Osteoblast (primary cell): ENCODE measurements around the gene BTBD18. TPM values are rescaled to one million over a fixed set of nuclear protein-coding genes. Genes with fewer than 3 reads are reported as not detected.
"Not testable (repeated sequence)": the region's sequence is repeated elsewhere in the genome, so short reads cannot be mapped to it uniquely, and the experiment has no call there.

Experiments used
- DNase-seq: peaks from one replicate; pipeline ENCODE4 v3.0.0; 2011; ENCODE audit warnings: low spot score, mixed read lengths; ENCODE audit not compliant: insufficient read length; ENCODE audit errors: missing footprints
- H2AFZ ChIP-seq: 2 replicates; pipeline ENCODE4 v1.6.0; 2011; ENCODE audit warnings: mild to moderate bottlenecking, low read length
- H3K27ac ChIP-seq: 2 replicates; pipeline ENCODE4 v1.5.1; 2011; ENCODE audit warnings: mild to moderate bottlenecking, low read depth, low read length, moderate library complexity
- H3K27me3 ChIP-seq: 2 replicates; pipeline ENCODE4 v1.6.0; 2012; ENCODE audit warnings: mild to moderate bottlenecking, control low read depth, inconsistent platforms, low read length, moderate library complexity; ENCODE audit not compliant: insufficient read depth
- H3K36me3 ChIP-seq: 2 replicates; pipeline ENCODE4 v1.5.1; 2011; ENCODE audit warnings: mild to moderate bottlenecking, low read length, control low read depth, moderate library complexity; ENCODE audit not compliant: insufficient read depth
- H3K4me1 ChIP-seq: 2 replicates; pipeline ENCODE4 v1.5.1; 2011; ENCODE audit warnings: mild to moderate bottlenecking, low read length, control low read depth, moderate library complexity; ENCODE audit not compliant: insufficient read depth
- H3K4me2 ChIP-seq: 2 replicates; pipeline ENCODE4 v1.6.0; 2011; ENCODE audit warnings: mild to moderate bottlenecking, low read length; ENCODE audit not compliant: insufficient read depth
- H3K4me3 ChIP-seq: fragments of 200-600 bp; sonication (generic); 3 replicates; pipeline ENCODE4 v1.5.1; 2012; ENCODE audit warnings: mild to moderate bottlenecking, low read length, inconsistent platforms; ENCODE audit not compliant: insufficient read depth
- H3K79me2 ChIP-seq: 2 replicates; pipeline ENCODE4 v1.6.0; 2012; ENCODE audit warnings: mild to moderate bottlenecking, low read length, control low read depth, inconsistent platforms; ENCODE audit not compliant: insufficient read depth
- H3K9me3 ChIP-seq: 2 replicates; pipeline ENCODE4 v1.5.1; 2011; ENCODE audit warnings: low read depth, low read length, control low read depth
- H4K20me1 ChIP-seq: 2 replicates; pipeline ENCODE4 v1.6.0; 2012; ENCODE audit warnings: mild to moderate bottlenecking, low read length, control low read depth; ENCODE audit not compliant: insufficient read depth
- total RNA-seq: library from RNA; depleted of rRNA; stranded (reverse); fragments of >200 nt; gene quantifications from 2 replicates; pipeline ENCODE4 v1.2.3, GENCODE V29; 2012
- TF ChIP-seq, protein P1 (sequence below): IDR thresholded peaks from 2 replicates; pipeline ENCODE4 v1.5.1; 2011; ENCODE audit warnings: mild to moderate bottlenecking, low read depth, low read length, moderate library complexity; ENCODE audit errors: extremely low read depth

BTBD18 gene
- total RNA-seq, 1 donor = not detected

DNA sequence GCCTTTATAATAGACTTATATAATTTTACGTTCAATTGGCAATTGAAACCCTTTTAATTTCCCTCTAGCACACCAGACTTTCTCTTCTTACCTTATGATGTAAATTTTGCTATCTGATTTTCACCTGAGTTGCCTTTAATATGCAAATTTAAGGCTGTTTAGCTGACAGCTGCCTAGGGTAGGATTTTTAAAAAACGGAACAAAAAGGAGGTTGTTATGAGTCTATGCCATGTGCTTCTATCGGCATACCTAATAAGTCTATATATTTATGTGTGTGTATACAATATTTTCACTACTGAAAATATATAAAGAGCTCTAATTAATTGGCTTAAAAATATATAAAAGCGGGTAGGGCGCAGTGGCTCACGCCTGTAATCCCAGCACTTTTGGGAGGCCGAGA is 22.1 kb downstream of the BTBD18 start:
- Histone ChIP-seq H4K20me1 (no peaks in the 10 kb centered on the region), H3K27ac (no peak overlapping the region), H3K36me3 (no peaks in the 10 kb centered on the region), H3K79me2 (peaks cover 65% of the 10 kb centered on the region), H3K9me3 (no peaks in the 10 kb centered on the region), H2AFZ (no peak overlapping the region), H3K4me3 (no peak overlapping the region), H3K4me2 (no peak overlapping the region), H3K4me1 (no peaks in the 10 kb centered on the region), H3K27me3 (no peaks in the 10 kb centered on the region)
- DNase-seq = no peak
- TF ChIP-seq, protein P1, sequence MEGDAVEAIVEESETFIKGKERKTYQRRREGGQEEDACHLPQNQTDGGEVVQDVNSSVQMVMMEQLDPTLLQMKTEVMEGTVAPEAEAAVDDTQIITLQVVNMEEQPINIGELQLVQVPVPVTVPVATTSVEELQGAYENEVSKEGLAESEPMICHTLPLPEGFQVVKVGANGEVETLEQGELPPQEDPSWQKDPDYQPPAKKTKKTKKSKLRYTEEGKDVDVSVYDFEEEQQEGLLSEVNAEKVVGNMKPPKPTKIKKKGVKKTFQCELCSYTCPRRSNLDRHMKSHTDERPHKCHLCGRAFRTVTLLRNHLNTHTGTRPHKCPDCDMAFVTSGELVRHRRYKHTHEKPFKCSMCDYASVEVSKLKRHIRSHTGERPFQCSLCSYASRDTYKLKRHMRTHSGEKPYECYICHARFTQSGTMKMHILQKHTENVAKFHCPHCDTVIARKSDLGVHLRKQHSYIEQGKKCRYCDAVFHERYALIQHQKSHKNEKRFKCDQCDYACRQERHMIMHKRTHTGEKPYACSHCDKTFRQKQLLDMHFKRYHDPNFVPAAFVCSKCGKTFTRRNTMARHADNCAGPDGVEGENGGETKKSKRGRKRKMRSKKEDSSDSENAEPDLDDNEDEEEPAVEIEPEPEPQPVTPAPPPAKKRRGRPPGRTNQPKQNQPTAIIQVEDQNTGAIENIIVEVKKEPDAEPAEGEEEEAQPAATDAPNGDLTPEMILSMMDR = no peak

DNA sequence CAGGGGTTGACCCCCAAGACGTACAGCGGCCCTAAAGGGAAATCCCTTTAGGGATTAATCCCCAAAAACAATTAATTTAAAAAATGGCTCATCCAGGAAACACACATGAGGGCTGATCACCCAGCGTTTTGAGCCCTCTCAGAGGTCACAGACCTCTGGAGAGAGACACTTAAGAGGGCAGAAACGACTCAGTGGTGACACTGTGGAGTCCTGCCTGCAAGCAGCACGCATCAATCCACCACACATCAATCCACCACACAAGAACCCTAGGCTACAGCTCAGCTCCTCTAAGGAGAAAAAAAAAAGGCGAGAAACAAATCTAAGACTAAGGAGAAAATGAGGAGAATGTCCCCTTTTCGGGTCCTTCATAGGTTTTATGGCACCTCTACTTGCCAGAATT is 22.8 kb downstream of the BTBD18 start:
- no peak overlapping the region for H2AFZ ChIP-seq
- DNase-seq = no peak
- TF ChIP-seq, protein P1 = no peak
- no peaks in the 10 kb centered on the region for H4K20me1 ChIP-seq
- no peak overlapping the region for H3K4me3 ChIP-seq
- H3K9me3 ChIP-seq = no peaks in the 10 kb centered on the region
- no peaks in the 10 kb centered on the region for H3K36me3 ChIP-seq
- H3K27me3 ChIP-seq = no peaks in the 10 kb centered on the region
- H3K79me2 ChIP-seq = peaks cover 69% of the 10 kb centered on the region
- H3K4me1 ChIP-seq = no peaks in the 10 kb centered on the region
- H3K4me2 ChIP-seq = no peak overlapping the region
- no peak overlapping the region for H3K27ac ChIP-seq

GRCh38 chr11:57727185-57727584 is 24.4 kb downstream of the BTBD18 start:
- no peak for DNase-seq
- Histone ChIP-seq H3K36me3 (no peaks in the 10 kb centered on the region), H3K27me3 (no peaks in the 10 kb centered on the region), H3K9me3 (no peaks in the 10 kb centered on the region), H2AFZ (no peak overlapping the region), H3K4me1 (no peaks in the 10 kb centered on the region), H3K79me2 (peaks cover 69% of the 10 kb centered on the region), H3K4me2 (no peak overlapping the region), H3K27ac (no peak overlapping the region), H4K20me1 (no peaks in the 10 kb centered on the region), H3K4me3 (no peak overlapping the region)
- TF ChIP-seq, protein P1 = no peak

DNA sequence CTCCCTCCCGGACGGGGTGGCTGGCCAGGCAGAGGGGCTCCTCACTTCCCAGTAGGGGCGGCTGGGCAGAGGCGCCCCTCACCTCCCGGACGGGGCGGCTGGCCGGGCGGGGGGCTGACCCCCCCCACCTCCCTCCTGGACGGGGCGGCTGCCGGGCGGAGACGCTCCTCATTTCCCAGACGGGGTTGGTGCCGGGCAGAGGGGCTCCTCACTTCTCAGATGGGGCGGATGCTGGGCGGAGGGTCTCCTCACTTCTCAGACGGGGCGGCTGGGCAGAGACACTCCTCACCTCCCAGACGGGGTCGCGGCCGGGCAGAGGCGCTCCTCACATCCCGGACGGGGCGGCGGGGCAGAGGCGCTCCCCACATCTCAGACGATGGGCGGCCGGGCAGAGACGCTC is 34.9 kb downstream of the BTBD18 start:
- Histone ChIP-seq H3K79me2 (peaks cover 60% of the 10 kb centered on the region), H3K4me1 (peaks cover 13% of the 10 kb centered on the region)
- not testable (repeated sequence) for H3K9me3 ChIP-seq, H3K4me3 ChIP-seq, H2AFZ ChIP-seq, H3K4me2 ChIP-seq, H3K27ac ChIP-seq, DNase-seq, H3K27me3 ChIP-seq, H4K20me1 ChIP-seq, H3K36me3 ChIP-seq
